ENCODE results near the gene PPIB. TPM values are rescaled to one million over a fixed set of nuclear protein-coding genes. Genes with fewer than 3 reads are reported as not detected.

PPIB gene
- total RNA-seq, 1 experiment from 2014 or later = 433 TPM

- no peak overlapping the region for H2BK20ac ChIP-seq (ENCODE audit: low read depth, low read length, poor library complexity, severe bottlenecking)
- no peak for TF ChIP-seq CTCF (conservative IDR thresholded peaks at IDR 0.05)
- H3K23ac ChIP-seq (ENCODE audit: insufficient read length, low read depth, low read length) = no peak overlapping the region
- DNase-seq = no peak
- H2BK120ac ChIP-seq (ENCODE audit: low read depth, low read length, poor library complexity, severe bottlenecking) = no peak overlapping the region
- Mint-ChIP-seq H3K27me3 (ENCODE audit: low read depth) (no peaks in the 10 kb centered on the region), H3K4me1 (peaks cover 0 to 11% of the 10 kb centered on the region in 2 experiments; a peak in 2 of 4 replicates), H3K36me3 (ENCODE audit: insufficient read depth in 1 of 3, low read depth in 3 of 3) (peaks cover 6 to 34% (median 29%) of the 10 kb centered on the region in 3 experiments; a peak in 6 of 7 replicates), H3K4me3 (no peak overlapping the region), H3K9me3 (no peaks in the 10 kb centered on the region), H3K27ac (no peak overlapping the region; a peak in 1 of 7 replicates)
- H2AFZ ChIP-seq (ENCODE audit: low read length) = no peak overlapping the region
- no peaks in the 10 kb centered on the region for H3K23me2 ChIP-seq (ENCODE audit: insufficient read length, low read depth, low read length, poor library complexity, severe bottlenecking)
- WGBS (ENCODE audit: extremely low coverage, insufficient read length, low lambda C conversion rate) = no CpG with 5 or more reads among the region's 4 CpGs
- no peak overlapping the region for H2BK5ac ChIP-seq (ENCODE audit: insufficient read length, low read length)
- H2AK5ac ChIP-seq (ENCODE audit: insufficient read length, low read length) = no peak overlapping the region
- no peaks in the 10 kb centered on the region for H3K4me1 ChIP-seq (ENCODE audit: insufficient read depth, low read length)
- H3K79me1 ChIP-seq (ENCODE audit: insufficient read depth, low read depth, low read length, poor library complexity, severe bottlenecking) = no peaks in the 10 kb centered on the region
- H3K4me2 ChIP-seq (ENCODE audit: insufficient read depth, insufficient read length, low read length) = no peak overlapping the region
- H4K5ac ChIP-seq (ENCODE audit: insufficient read length, low read depth, low read length) = no peak overlapping the region
- no peak overlapping the region for H3K9ac ChIP-seq (ENCODE audit: extremely low read depth, insufficient read length, low read length)
- H4K20me1 ChIP-seq (ENCODE audit: control insufficient read depth, insufficient read depth, insufficient read length) = no peaks in the 10 kb centered on the region
- no peak overlapping the region for H3K27ac ChIP-seq (ENCODE audit: insufficient read length, low read depth, low read length)
- no peak overlapping the region for H4K8ac ChIP-seq (replicated peaks; ENCODE audit: insufficient read length, low read depth, low read length)
- H2BK15ac ChIP-seq (ENCODE audit: low read depth, low read length) = no peak overlapping the region
- H3T11ph ChIP-seq (ENCODE audit: low read length) = no peak overlapping the region
- H3K14ac ChIP-seq (ENCODE audit: insufficient read depth, low read length) = no peak overlapping the region
- H3K79me2 ChIP-seq (ENCODE audit: insufficient read depth, low read length) = no peaks in the 10 kb centered on the region
- no peak overlapping the region for H3K18ac ChIP-seq (ENCODE audit: insufficient read length, low read depth, low read length)
- H3K56ac ChIP-seq (ENCODE audit: insufficient read length, low read depth, low read length) = no peak overlapping the region
- no peak overlapping the region for H4K91ac ChIP-seq (ENCODE audit: insufficient read length, low read depth, low read length)
- H3K4ac ChIP-seq (ENCODE audit: low read depth, low read length) = no peak overlapping the region
- no peaks in the 10 kb centered on the region for H3K27me3 ChIP-seq (ENCODE audit: insufficient read depth, low read length)
- no peaks in the 10 kb centered on the region for H3K9me3 ChIP-seq (ENCODE audit: control insufficient read depth, low read depth, low read length)
- no peak overlapping the region for H2BK12ac ChIP-seq (ENCODE audit: insufficient read length, low read depth, low read length)
These were observed 24.4 kb downstream of the PPIB start for GRCh38 chr15:64138331-64138941.
